Endothelial cell of umbilical vein (primary cell): Measurements from ENCODE around the gene FANCL. TPM values are rescaled to one million over a fixed set of nuclear protein-coding genes. Genes with fewer than 3 reads are reported as not detected.

Experiments used
- BruUV-seq: library from RNA; stranded (reverse); fragments of 400-500 nt; replicated peaks from 2 replicates; lab custom pipeline; 2021; lab: Mats Ljungman, UMichigan
- CTCF ChIA-PET: fragments of 300-600, 350-600 bp; sonication (Branson Sonifier 250); formaldehyde crosslinking; loops from one replicate; lab custom pipeline; 2021; ENCODE audit warnings: antibody characterized with exemption, inconsistent platforms; lab: Charles Lee
- POLR2A ChIA-PET: fragments of 300-600, 350-600 bp; sonication (Branson Sonifier 250); formaldehyde crosslinking; loops from one replicate; lab custom pipeline; 2021; ENCODE audit warnings: antibody characterized with exemption, inconsistent platforms; lab: Charles Lee
- DNase-seq: peaks from one replicate; pipeline ENCODE4 v3.0.0-alpha.2; 2011; ENCODE audit warnings: low read depth, low spot score
- FAIRE-seq: peaks from 2 replicates; lab custom pipeline; 2011; peaks lifted over from hg19 to GRCh38; lab: Jason Lieb, UNC
- H2AFZ ChIP-seq: 2 replicates; pipeline ENCODE4 v1.6.0; 2012; ENCODE audit warnings: low read depth, low read length, control low read depth, inconsistent platforms
- H3K27ac ChIP-seq: 2 replicates; pipeline ENCODE4 v1.5.1; 2011; ENCODE audit warnings: low read depth, mild to moderate bottlenecking, control low read depth, low read length, moderate library complexity; ENCODE audit not compliant: insufficient read depth
- H3K27me3 ChIP-seq, 2 experiments: 2 replicates each; pipeline versions ENCODE4 v1.6.0 to v1.6.1; 2011; ENCODE audit warnings: low read length in 2 of 2, mixed read lengths in 1 of 2; ENCODE audit not compliant: control insufficient read depth in 2 of 2, insufficient read depth in 2 of 2
- H3K36me3 ChIP-seq, 2 experiments: 2 replicates in 1 of 2; 3 replicates in 1 of 2; pipeline ENCODE4 v1.5.1; 2011; ENCODE audit warnings: low read length in 2 of 2, mild to moderate bottlenecking in 1 of 2, moderate library complexity in 1 of 2; ENCODE audit not compliant: control insufficient read depth in 2 of 2, insufficient read depth in 2 of 2; ENCODE audit errors: extremely low read depth in 1 of 2
- H3K4me1 ChIP-seq: 3 replicates; pipeline ENCODE4 v1.5.1; 2011; ENCODE audit warnings: mild to moderate bottlenecking, low read length; ENCODE audit not compliant: control insufficient read depth, insufficient read depth; ENCODE audit errors: extremely low read depth
- H3K4me2 ChIP-seq: 2 replicates; pipeline ENCODE4 v1.6.1; 2011; ENCODE audit warnings: low read length, control low read depth, mixed read lengths; ENCODE audit not compliant: insufficient read depth
- H3K4me3 ChIP-seq, 3 experiments: fragments of 200-600 bp in 1 of 3; sonication (generic), shearing (Covaris generic) in 1 of 3; replicated peaks in 1 of 3; 2 replicates each; pipeline ENCODE4 v1.5.1; 2011 to 2016; ENCODE audit warnings: control low read depth in 3 of 3, low read length in 3 of 3, mild to moderate bottlenecking in 2 of 3, inconsistent platforms in 1 of 3, low read depth in 1 of 3, moderate library complexity in 1 of 3; ENCODE audit not compliant: insufficient read depth in 1 of 3
- H3K79me2 ChIP-seq: 2 replicates; pipeline ENCODE4 v1.6.0; 2012; ENCODE audit warnings: low read length, inconsistent platforms; ENCODE audit not compliant: control insufficient read depth, insufficient read depth
- H3K9ac ChIP-seq: replicated peaks from 2 replicates; pipeline ENCODE3; 2011; ENCODE audit warnings: low read length, control low read depth; ENCODE audit not compliant: insufficient read depth; ENCODE audit errors: extremely low read depth
- H3K9me1 ChIP-seq: replicated peaks from 3 replicates; pipeline ENCODE4 v1.6.0; 2011; ENCODE audit warnings: mild to moderate bottlenecking, low read length; ENCODE audit not compliant: control insufficient read depth, insufficient read depth; ENCODE audit errors: extremely low read depth
- H3K9me3 ChIP-seq: replicated peaks from 2 replicates; pipeline ENCODE4 v1.5.1; 2012; ENCODE audit warnings: low read length, inconsistent platforms; ENCODE audit not compliant: control insufficient read depth, insufficient read depth
- H4K20me1 ChIP-seq: replicated peaks from 2 replicates; pipeline ENCODE3; 2011; ENCODE audit warnings: mild to moderate bottlenecking, low read length; ENCODE audit not compliant: control insufficient read depth, insufficient read depth; ENCODE audit errors: extremely low read depth
- CTCF ChIP-seq, 2 donors: IDR thresholded peaks; 1 replicate in 1 of 2; 2 replicates in 1 of 2; pipeline ENCODE4 v1.5.1; 2011; ENCODE audit warnings: low read length in 2 of 2, mild to moderate bottlenecking in 2 of 2, moderate library complexity in 2 of 2, control low read depth in 1 of 2, inconsistent platforms in 1 of 2, low read depth in 1 of 2; ENCODE audit not compliant: insufficient read depth in 1 of 2; ENCODE audit errors: extremely low read depth in 1 of 2
- GATA2 ChIP-seq: IDR thresholded peaks from 2 replicates; pipeline ENCODE4 v1.7.0; 2011; ENCODE audit warnings: low read depth, mild to moderate bottlenecking, moderate library complexity, mixed read lengths, low read length; ENCODE audit not compliant: insufficient read length, insufficient read depth
- MYC ChIP-seq: IDR thresholded peaks from one replicate; pipeline ENCODE4 v1.6.1; 2011; ENCODE audit warnings: mild to moderate bottlenecking, low read depth, low read length
- POLR2AphosphoS5 ChIP-seq: IDR thresholded peaks from 2 replicates; pipeline ENCODE4 v1.6.1; 2012; ENCODE audit warnings: low read depth, mild to moderate bottlenecking, control low read depth, low read length, moderate library complexity; ENCODE audit not compliant: insufficient read depth
- dilution Hi-C: fragments of 300-500 bp; cut with MboI; formaldehyde crosslinking; loops from one replicate; pipeline ENCODE4 v1.15.0; 2019; ENCODE audit warnings: low sequenced_read_pairs; ENCODE audit not compliant: extremely low pct_ligation_motif_present
- intact Hi-C: fragments of 100-400 bp; cut with micrococcal nuclease; formaldehyde crosslinking; loops from one replicate; pipeline ENCODE4 v1.10.0; 2022
- polyA plus RNA-seq, 4 experiments: library from polyadenylated mRNA; depleted of rRNA in 3 of 4; stranded (reverse) in 3 of 4; unstranded in 1 of 4; fragments of >200 nt; gene quantifications; 2 replicates each; pipeline versions ENCODE4 v1.2.1 to v1.2.3, GENCODE V29; 2011 to 2012; ENCODE audit warnings: missing spikeins in 1 of 4
- total RNA-seq: library from RNA; stranded (reverse); gene quantifications from 2 replicates; pipeline ENCODE4 v1.2.3, GENCODE V29; 2021
- TF ChIP-seq, protein P1 (sequence below): IDR thresholded peaks from 2 replicates; pipeline ENCODE4 v1.6.1; 2011; ENCODE audit not compliant: insufficient read depth, insufficient read length

FANCL gene
- total and polyA plus RNA-seq, 2 donors (not counting 3 experiments of a cell fraction or from before 2014, with no cell fraction given), result 10.3 to 15.8 TPM

GRCh38 chr2:58227171-58227917 lies 13.8 kb downstream of the FANCL start:
- dilution Hi-C loops, result no loop called here
- intact Hi-C loops, result no loop called here

More at GRCh38 chr2:58227171-58227917, 13.8 kb downstream of the FANCL start:
- CTCF ChIA-PET, result interaction anchor here (0.7 to 1.5 kb wide), 2 partner anchors 321 to 430 kb away, joined by 3 read pairs; no protein-coding TSS in a partner anchor
- H3K36me3 ChIP-seq, result peaks cover 0 to 3% of the 10 kb centered on the region in 2 experiments
- no peak overlapping the region for H3K27ac ChIP-seq
- H3K27me3 ChIP-seq, result no peaks in the 10 kb centered on the region
- BruUV-seq, result no TSS peak
- H3K4me2 ChIP-seq, result no peak overlapping the region
- TF ChIP-seq GATA2, result no peak
- no peak for TF ChIP-seq MYC
- TF ChIP-seq, protein P1, sequence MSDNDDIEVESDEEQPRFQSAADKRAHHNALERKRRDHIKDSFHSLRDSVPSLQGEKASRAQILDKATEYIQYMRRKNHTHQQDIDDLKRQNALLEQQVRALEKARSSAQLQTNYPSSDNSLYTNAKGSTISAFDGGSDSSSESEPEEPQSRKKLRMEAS, result no peak
- no peak for TF ChIP-seq POLR2AphosphoS5
- TF ChIP-seq CTCF (IDR thresholded peaks at IDR 0.05; ENCODE audit: extremely low read depth in 1 of 2, insufficient read depth in 1 of 2, low read depth in 1 of 2, low read length in 2 of 2), result no peak
- H4K20me1 ChIP-seq, result no peaks in the 10 kb centered on the region
- no peak overlapping the region for H3K9ac ChIP-seq
- peaks cover 10% of the 10 kb centered on the region for H3K79me2 ChIP-seq
- POLR2A ChIA-PET, result no interaction called here
- H3K9me3 ChIP-seq, result no peaks in the 10 kb centered on the region
- H3K4me1 ChIP-seq, result no peaks in the 10 kb centered on the region
- no peaks in the 10 kb centered on the region for H3K9me1 ChIP-seq
- no peak for FAIRE-seq
- H2AFZ ChIP-seq, result no peak overlapping the region
- H3K4me3 ChIP-seq, result no peak overlapping the region
- DNase-seq, result no peak
